Measurements from ENCODE around the gene AATF.

AATF gene

DNA sequence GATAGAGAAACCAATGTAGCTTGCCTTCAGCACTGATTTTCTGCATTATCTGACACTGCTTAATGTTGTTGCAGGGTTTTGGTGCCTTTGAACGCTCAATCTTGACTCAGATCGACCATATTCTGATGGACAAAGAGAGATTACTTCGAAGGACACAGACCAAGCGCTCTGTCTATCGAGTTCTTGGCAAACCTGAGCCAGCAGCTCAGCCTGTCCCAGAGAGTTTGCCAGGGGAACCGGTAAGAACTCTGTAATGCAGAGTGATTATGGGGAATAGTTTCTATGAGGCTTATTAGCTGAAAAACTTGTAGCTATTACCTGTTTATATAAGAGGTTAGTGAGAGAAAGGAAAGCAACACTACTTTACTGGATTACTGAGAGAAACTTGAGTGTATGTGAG, 40.4 kb downstream of the AATF start:
- no peak overlapping the region for H3K4me3 ChIP-seq (ENCODE audit: low read depth, low read length)
- DNase-seq (ENCODE audit: low read depth): no peak
- TF ChIP-seq, protein P1, sequence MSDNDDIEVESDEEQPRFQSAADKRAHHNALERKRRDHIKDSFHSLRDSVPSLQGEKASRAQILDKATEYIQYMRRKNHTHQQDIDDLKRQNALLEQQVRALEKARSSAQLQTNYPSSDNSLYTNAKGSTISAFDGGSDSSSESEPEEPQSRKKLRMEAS (IDR thresholded peaks at IDR 0.05; ENCODE audit: low read depth, low read length): no peak
- TF ChIP-seq, protein P2, sequence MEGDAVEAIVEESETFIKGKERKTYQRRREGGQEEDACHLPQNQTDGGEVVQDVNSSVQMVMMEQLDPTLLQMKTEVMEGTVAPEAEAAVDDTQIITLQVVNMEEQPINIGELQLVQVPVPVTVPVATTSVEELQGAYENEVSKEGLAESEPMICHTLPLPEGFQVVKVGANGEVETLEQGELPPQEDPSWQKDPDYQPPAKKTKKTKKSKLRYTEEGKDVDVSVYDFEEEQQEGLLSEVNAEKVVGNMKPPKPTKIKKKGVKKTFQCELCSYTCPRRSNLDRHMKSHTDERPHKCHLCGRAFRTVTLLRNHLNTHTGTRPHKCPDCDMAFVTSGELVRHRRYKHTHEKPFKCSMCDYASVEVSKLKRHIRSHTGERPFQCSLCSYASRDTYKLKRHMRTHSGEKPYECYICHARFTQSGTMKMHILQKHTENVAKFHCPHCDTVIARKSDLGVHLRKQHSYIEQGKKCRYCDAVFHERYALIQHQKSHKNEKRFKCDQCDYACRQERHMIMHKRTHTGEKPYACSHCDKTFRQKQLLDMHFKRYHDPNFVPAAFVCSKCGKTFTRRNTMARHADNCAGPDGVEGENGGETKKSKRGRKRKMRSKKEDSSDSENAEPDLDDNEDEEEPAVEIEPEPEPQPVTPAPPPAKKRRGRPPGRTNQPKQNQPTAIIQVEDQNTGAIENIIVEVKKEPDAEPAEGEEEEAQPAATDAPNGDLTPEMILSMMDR (IDR thresholded peaks at IDR 0.05; ENCODE audit: low read depth, low read length): no peak
- TF ChIP-seq MYC (IDR thresholded peaks at IDR 0.05; ENCODE audit: low read depth, low read length) (no peak), POLR2A (IDR thresholded peaks at IDR 0.05; ENCODE audit: extremely low read depth, insufficient read length) (no peak)

DNA sequence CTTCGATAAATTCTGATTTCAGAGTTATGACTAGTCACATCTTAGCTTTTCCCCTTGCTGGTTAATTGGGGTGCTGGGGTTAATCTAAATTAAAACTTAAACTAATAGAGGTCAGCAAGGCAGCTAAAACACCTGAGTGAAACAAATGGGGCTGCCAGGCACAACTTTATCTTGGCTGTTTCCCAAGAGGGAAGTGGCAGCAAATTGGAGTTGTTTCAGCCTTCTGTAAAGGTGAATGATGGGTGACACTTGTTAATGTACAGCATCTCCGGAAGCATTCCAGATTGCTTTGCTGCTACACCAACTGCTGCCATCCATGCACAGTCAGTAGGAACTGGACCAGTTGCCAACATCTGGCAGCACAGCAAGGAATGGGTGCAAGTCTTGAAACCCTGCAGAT, 43.9 kb downstream of the AATF start:
- no peak for DNase-seq (ENCODE audit: low read depth)
- no peak for TF ChIP-seq MYC (IDR thresholded peaks at IDR 0.05; ENCODE audit: low read depth, low read length)
- no peak for TF ChIP-seq POLR2A (IDR thresholded peaks at IDR 0.05; ENCODE audit: extremely low read depth, insufficient read length)
- TF ChIP-seq, protein P1 (IDR thresholded peaks at IDR 0.05; ENCODE audit: low read depth, low read length): no peak
- TF ChIP-seq, protein P2 (IDR thresholded peaks at IDR 0.05; ENCODE audit: low read depth, low read length): no peak

DNA sequence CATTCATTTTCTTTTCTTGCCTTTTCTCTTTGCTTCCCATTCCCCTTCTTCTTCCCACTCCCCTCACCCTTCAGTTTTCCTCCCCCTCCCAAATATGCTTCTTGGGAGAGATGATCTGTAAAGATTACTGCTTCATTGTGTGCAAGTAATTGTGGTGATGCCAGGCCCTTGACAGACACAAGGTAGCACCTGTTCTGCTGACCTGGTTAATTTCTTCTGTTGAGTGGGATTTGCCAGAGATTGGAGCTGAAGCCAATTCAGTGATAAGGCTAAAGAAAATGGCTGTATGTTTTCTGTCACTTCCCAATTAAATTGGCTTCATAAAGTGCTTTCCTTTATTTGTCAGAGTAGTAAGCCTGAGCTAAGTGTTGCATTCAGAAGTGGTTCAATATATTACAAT, 44.5 kb downstream of the AATF start:
- no peak overlapping the region for H3K4me3 ChIP-seq (ENCODE audit: low read depth, low read length)
- DNase-seq (ENCODE audit: low read depth): no peak
- TF ChIP-seq, protein P2 (IDR thresholded peaks at IDR 0.05; ENCODE audit: low read depth, low read length): no peak
- TF ChIP-seq, protein P1 (IDR thresholded peaks at IDR 0.05; ENCODE audit: low read depth, low read length): no peak
- TF ChIP-seq POLR2A (IDR thresholded peaks at IDR 0.05; ENCODE audit: extremely low read depth, insufficient read length): no peak
- no peak for TF ChIP-seq MYC (IDR thresholded peaks at IDR 0.05; ENCODE audit: low read depth, low read length)

More for the DNA sequence above, 43.9 kb downstream of the AATF start:
- no peak overlapping the region for H3K4me3 ChIP-seq (ENCODE audit: low read depth, low read length)

DNA sequence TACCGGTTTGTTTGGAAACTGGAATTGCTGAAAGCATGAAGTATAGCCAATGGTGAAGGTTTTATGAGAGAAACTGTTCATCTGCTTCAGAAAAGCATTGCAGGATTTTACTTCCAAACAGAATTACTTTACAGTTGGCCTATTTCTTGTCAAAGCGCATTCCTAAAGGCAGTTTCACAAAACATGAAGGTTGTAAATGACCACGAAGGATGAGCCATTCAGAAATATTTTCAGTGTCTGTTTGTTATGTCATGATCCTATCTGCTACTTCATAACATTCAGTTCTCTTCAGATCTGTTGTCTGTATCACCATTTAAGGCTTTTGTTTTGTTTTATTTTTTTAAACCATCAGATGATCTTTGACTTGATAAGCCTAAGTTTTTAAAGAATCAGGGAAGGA, 45.7 kb downstream of the AATF start:
- no peak for DNase-seq (ENCODE audit: low read depth)
- no peak overlapping the region for H3K4me3 ChIP-seq (ENCODE audit: low read depth, low read length)
- TF ChIP-seq, protein P2 (IDR thresholded peaks at IDR 0.05; ENCODE audit: low read depth, low read length): no peak
- TF ChIP-seq, protein P1 (IDR thresholded peaks at IDR 0.05; ENCODE audit: low read depth, low read length): no peak

DNA sequence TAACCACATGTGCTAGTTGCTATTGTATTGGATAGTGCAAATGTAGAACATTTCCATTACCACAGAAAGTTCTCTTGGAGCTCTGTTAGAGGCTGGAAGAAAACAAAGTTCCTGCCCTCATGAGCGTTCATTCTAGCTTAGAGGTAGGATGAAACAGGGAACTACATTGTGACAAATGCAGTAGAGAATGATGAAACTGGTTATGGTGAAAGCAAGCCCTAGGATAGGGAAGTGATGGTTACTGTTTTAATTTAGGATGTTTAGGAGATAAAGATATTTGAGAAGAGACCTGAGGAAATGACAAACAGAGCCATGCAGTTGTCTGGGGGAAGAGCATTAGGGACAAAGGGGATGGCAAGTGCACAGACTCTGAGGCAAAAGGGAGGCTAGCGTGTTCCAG, 50.7 kb downstream of the AATF start:
- TF ChIP-seq MYC (IDR thresholded peaks at IDR 0.05; ENCODE audit: low read depth, low read length): no peak
- TF ChIP-seq, protein P1 (IDR thresholded peaks at IDR 0.05; ENCODE audit: low read depth, low read length): no peak
- TF ChIP-seq, protein P2 (IDR thresholded peaks at IDR 0.05; ENCODE audit: low read depth, low read length): no peak
- no peak for TF ChIP-seq POLR2A (IDR thresholded peaks at IDR 0.05; ENCODE audit: extremely low read depth, insufficient read length)
- peak; percentile 65 for DNase-seq (ENCODE audit: low read depth)
- no peak overlapping the region for H3K4me3 ChIP-seq (ENCODE audit: low read depth, low read length)

DNA sequence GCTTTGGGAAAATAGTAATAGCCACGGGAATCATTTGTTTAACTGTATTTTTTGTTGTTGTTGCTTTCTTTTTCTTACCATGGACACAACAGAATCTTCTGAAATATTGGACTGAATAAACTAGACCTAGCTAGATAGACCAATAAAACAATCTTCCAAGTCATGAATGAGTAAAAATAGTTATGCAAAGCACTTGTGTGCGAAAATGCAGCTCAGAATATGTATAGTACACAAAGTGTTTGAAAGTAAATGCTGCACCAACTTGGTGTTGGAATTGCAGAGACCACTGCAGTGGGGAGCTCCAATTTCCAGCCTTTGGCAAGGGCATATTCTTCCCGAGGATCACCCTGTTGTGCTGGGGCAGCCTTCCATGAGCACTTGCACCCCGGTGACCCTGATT, 68.0 kb downstream of the AATF start:
- no peak for DNase-seq (ENCODE audit: low read depth)
- TF ChIP-seq MYC (IDR thresholded peaks at IDR 0.05; ENCODE audit: low read depth, low read length) (no peak), POLR2A (IDR thresholded peaks at IDR 0.05; ENCODE audit: extremely low read depth, insufficient read length) (no peak)
- TF ChIP-seq, protein P2 (IDR thresholded peaks at IDR 0.05; ENCODE audit: low read depth, low read length): no peak
- TF ChIP-seq, protein P1 (IDR thresholded peaks at IDR 0.05; ENCODE audit: low read depth, low read length): no peak
- H3K4me3 ChIP-seq (ENCODE audit: low read depth, low read length): no peak overlapping the region

Measured in NB4 (cell line).